HEK293T (cell line): Measurements from ENCODE around the gene FAM111A.

ENCODE experiments used
- CTCF ChIA-PET: fragments of 350-600 bp; formaldehyde crosslinking; extraction: SDS; loops from one replicate; lab custom pipeline; 2021; ENCODE audit warnings: antibody characterized with exemption, inconsistent platforms; lab: Yijun Ruan, JAX
- POLR2A ChIA-PET: fragments of 350-600 bp; formaldehyde crosslinking; extraction: SDS; loops from one replicate; lab custom pipeline; 2020; ENCODE audit warnings: antibody characterized with exemption, inconsistent platforms; lab: Yijun Ruan, JAX
- DNase-seq: peaks from one replicate; pipeline ENCODE4 v3.0.0; 2012; ENCODE audit warnings: mixed read lengths; ENCODE audit errors: extremely low spot score
- ARNT ChIP-seq: fragments of 450-650 bp; IDR thresholded peaks from 2 replicates; pipeline ENCODE4 v1.6.1; 2017; ENCODE audit warnings: mild to moderate bottlenecking
- BHLHE40 ChIP-seq: fragments of 450-650 bp; IDR thresholded peaks from 2 replicates; pipeline ENCODE4 v1.6.1; 2016; ENCODE audit warnings: mild to moderate bottlenecking, moderate library complexity, borderline replicate concordance
- CTBP1 ChIP-seq: fragments of 450-650 bp; IDR thresholded peaks from 2 replicates; pipeline ENCODE4 v1.6.1; 2016; ENCODE audit warnings: borderline replicate concordance
- ELF4 ChIP-seq: fragments of 450-650 bp; IDR thresholded peaks from 2 replicates; pipeline ENCODE4 v1.6.1; 2017; ENCODE audit warnings: antibody characterized with exemption
- FOXA1 ChIP-seq: fragments of 450-650 bp; IDR thresholded peaks from 2 replicates; pipeline ENCODE4 v1.6.1; 2016; ENCODE audit warnings: mild to moderate bottlenecking
- FOXK2 ChIP-seq: fragments of 450-650 bp; IDR thresholded peaks from 2 replicates; pipeline ENCODE4 v1.6.1; 2016; ENCODE audit warnings: mild to moderate bottlenecking
- FOXM1 ChIP-seq: fragments of 450-650 bp; IDR thresholded peaks from 2 replicates; pipeline ENCODE4 v1.6.1; 2017; ENCODE audit warnings: mild to moderate bottlenecking, borderline replicate concordance
- HDGF ChIP-seq: fragments of 450-650 bp; IDR thresholded peaks from 2 replicates; pipeline ENCODE4 v1.6.1; 2017; ENCODE audit warnings: antibody characterized with exemption, borderline replicate concordance
- L3MBTL2 ChIP-seq: fragments of 450-650 bp; conservative IDR thresholded peaks from 2 replicates; pipeline ENCODE4 v1.6.1; 2016; ENCODE audit warnings: mild to moderate bottlenecking
- LEF1 ChIP-seq: fragments of 450-650 bp; IDR thresholded peaks from 2 replicates; pipeline ENCODE4 v1.6.1; 2017; ENCODE audit warnings: mild to moderate bottlenecking, borderline replicate concordance
- NFRKB ChIP-seq: fragments of 450-650 bp; IDR thresholded peaks from 2 replicates; pipeline ENCODE4 v1.6.1; 2016; ENCODE audit warnings: mild to moderate bottlenecking, moderate library complexity
- SP1 ChIP-seq: fragments of 450-650 bp; IDR thresholded peaks from 2 replicates; pipeline ENCODE4 v1.6.1; 2017
- SUZ12 ChIP-seq: fragments of 450-650 bp; IDR thresholded peaks from 2 replicates; pipeline ENCODE4 v1.6.1; 2016; ENCODE audit warnings: mild to moderate bottlenecking
- TARDBP ChIP-seq: fragments of 450-650 bp; IDR thresholded peaks from 2 replicates; pipeline ENCODE4 v1.6.1; 2016
- ZNF384 ChIP-seq: fragments of 450-650 bp; IDR thresholded peaks from 2 replicates; pipeline ENCODE4 v1.6.1; 2016
- TF ChIP-seq, protein P1 (sequence below): fragments of 450-650 bp; IDR thresholded peaks from 2 replicates; pipeline ENCODE4 v1.6.1; 2016

The FAM111A gene

GRCh38 chr11:59172345-59173079 is 29.9 kb downstream of the FAM111A start:
- peak; percentile 15 for DNase-seq
- TF ChIP-seq LEF1 (no peak), FOXA1 (no peak), FOXK2 (no peak), TARDBP (no peak), ARNT (no peak), L3MBTL2 (no peak), NFRKB (no peak), SUZ12 (no peak), CTBP1 (no peak), HDGF (no peak), BHLHE40 (no peak), ZNF384 (no peak), FOXM1 (no peak), ELF4 (no peak), SP1 (no peak)
- TF ChIP-seq, protein P1, sequence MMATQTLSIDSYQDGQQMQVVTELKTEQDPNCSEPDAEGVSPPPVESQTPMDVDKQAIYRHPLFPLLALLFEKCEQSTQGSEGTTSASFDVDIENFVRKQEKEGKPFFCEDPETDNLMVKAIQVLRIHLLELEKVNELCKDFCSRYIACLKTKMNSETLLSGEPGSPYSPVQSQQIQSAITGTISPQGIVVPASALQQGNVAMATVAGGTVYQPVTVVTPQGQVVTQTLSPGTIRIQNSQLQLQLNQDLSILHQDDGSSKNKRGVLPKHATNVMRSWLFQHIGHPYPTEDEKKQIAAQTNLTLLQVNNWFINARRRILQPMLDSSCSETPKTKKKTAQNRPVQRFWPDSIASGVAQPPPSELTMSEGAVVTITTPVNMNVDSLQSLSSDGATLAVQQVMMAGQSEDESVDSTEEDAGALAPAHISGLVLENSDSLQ = no peak
- CTCF ChIA-PET = interaction anchor here (0.6 to 1.9 kb wide), 9 partner anchors 14 to 1341 kb away, joined by 3 to 13 read pairs (median 5); no protein-coding TSS in a partner anchor
- POLR2A ChIA-PET = no interaction called here

GRCh38 chr11:59173080-59173963 is 30.7 kb downstream of the FAM111A start:
- CTCF ChIA-PET = no interaction called here
- DNase-seq = no peak
- POLR2A ChIA-PET = no interaction called here
- TF ChIP-seq L3MBTL2 (no peak), NFRKB (no peak), FOXM1 (no peak), ELF4 (no peak), SP1 (no peak), CTBP1 (no peak), BHLHE40 (no peak), FOXA1 (no peak), ARNT (no peak), ZNF384 (no peak), HDGF (no peak)
- TF ChIP-seq, protein P1 = no peak

- TF ChIP-seq ZNF384 = no peak
- TF ChIP-seq NFRKB = no peak
- no peak for TF ChIP-seq L3MBTL2
- no peak for TF ChIP-seq HDGF
- TF ChIP-seq CTBP1 = no peak
- no peak for TF ChIP-seq SP1
- no peak for TF ChIP-seq FOXA1
- ChIA-PET CTCF (interaction anchor here (1.7 kb wide), 1 partner anchor 12 kb away, joined by 6 read pairs; no protein-coding TSS in a partner anchor), POLR2A (no interaction called here)
- no peak for DNase-seq
Measured at GRCh38 chr11:59173964-59174663, 31.5 kb downstream of the FAM111A start.

- ChIA-PET CTCF (interaction anchor here (0.6 to 1.7 kb wide), 2 partner anchors 12 to 32 kb away, joined by 3 to 6 read pairs; no protein-coding TSS in a partner anchor), POLR2A (no interaction called here)
- no peak for DNase-seq
Measured at GRCh38 chr11:59174664-59175033, 32.0 kb downstream of the FAM111A start.

DNA sequence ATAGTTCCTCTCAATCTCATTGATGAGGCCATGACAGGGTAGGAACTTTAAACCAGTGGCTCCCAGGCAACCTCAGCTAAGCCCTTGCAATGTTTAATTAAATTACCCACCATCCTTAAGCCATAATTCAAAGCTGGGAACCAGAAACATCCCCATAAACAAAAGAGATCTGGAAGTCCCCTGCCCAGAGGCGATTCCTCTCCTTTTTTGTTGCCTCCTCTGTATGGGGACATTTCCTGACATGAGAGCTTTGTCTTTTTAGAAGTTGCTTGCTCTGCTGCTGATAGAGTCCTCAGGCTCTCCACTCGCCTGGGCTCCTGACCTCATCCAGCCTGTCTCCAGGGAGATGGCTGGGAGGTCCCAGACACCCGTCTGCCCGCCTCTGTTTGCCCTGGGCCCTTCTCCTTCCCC is 32.4 kb downstream of the FAM111A start:
- ChIA-PET CTCF (interaction anchor here (0.6 to 1.7 kb wide), 2 partner anchors 11 to 31 kb away, joined by 3 to 6 read pairs; no protein-coding TSS in a partner anchor), POLR2A (no interaction called here)
- no peak for DNase-seq
- no peak for TF ChIP-seq SP1
- TF ChIP-seq HDGF = no peak

More at GRCh38 chr11:59174664-59175033, 32.0 kb downstream of the FAM111A start:
- TF ChIP-seq ARNT (no peak), L3MBTL2 (no peak), FOXA1 (no peak), ELF4 (no peak), SP1 (no peak), HDGF (no peak), FOXK2 (no peak)

GRCh38 chr11:59176330-59176729 is 33.7 kb downstream of the FAM111A start:
- POLR2A ChIA-PET = no interaction called here
- CTCF ChIA-PET = no interaction called here

DNA sequence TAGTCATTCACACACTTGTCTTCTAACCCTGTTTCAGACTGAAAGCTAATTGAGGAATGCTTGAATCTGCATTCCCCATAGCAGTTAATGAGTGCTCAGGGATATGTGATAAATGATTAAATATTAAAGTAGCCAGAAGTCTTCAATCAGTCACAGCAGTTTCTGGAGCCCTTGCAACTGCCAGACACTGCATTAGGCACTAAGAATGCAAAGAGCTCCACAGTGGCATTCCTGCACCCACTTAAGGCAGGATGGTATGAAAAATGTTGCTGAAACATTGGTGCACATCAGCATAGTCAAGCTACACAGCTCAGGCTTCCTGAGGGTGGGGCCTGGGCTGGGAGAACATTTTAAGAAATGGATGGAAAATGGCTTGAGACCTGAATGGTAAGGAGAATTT is 35.7 kb downstream of the FAM111A start:
- no peak for DNase-seq
- ChIA-PET POLR2A (no interaction called here), CTCF (no interaction called here)
- no peak for TF ChIP-seq ZNF384
- no peak for TF ChIP-seq LEF1
- TF ChIP-seq TARDBP = no peak
- no peak for TF ChIP-seq FOXM1
- TF ChIP-seq FOXA1 = no peak
- no peak for TF ChIP-seq BHLHE40
- TF ChIP-seq FOXK2 = no peak
- TF ChIP-seq HDGF = no peak
- TF ChIP-seq L3MBTL2 = no peak
- TF ChIP-seq ELF4 = no peak
- no peak for TF ChIP-seq CTBP1
- TF ChIP-seq NFRKB = no peak
- no peak for TF ChIP-seq SP1
- TF ChIP-seq, protein P1 = no peak
- no peak for TF ChIP-seq SUZ12
- TF ChIP-seq ARNT = no peak

More at GRCh38 chr11:59176330-59176729, 33.7 kb downstream of the FAM111A start:
- no peak for DNase-seq
- no peak for TF ChIP-seq CTBP1
- no peak for TF ChIP-seq TARDBP
